TTC549 (cell line): Measurements from ENCODE around the gene MMP13.
"Not testable (repeated sequence)": the region's sequence is repeated elsewhere in the genome, so short reads cannot be mapped to it uniquely, and the experiment has no call there.

Experiments used
- FAIRE-seq: peaks from 2 replicates; lab custom pipeline; 2012; peaks lifted over from hg19 to GRCh38; lab: Jason Lieb, UNC

MMP13 gene

GRCh38 chr11:102935514-102935913 lies 20.0 kb downstream of the MMP13 start:
- no peak for FAIRE-seq

GRCh38 chr11:102934735-102935134 lies 20.8 kb downstream of the MMP13 start:
- no peak for FAIRE-seq

GRCh38 chr11:102933627-102934026 lies 21.9 kb downstream of the MMP13 start:
- FAIRE-seq: no peak

- no peak for FAIRE-seq
Observed at GRCh38 chr11:102932678-102933077, 22.9 kb downstream of the MMP13 start.

- FAIRE-seq: no peak
Observed at GRCh38 chr11:102930451-102930850, 25.1 kb downstream of the MMP13 start.

- FAIRE-seq: no peak
Observed at GRCh38 chr11:102929972-102930371, 25.6 kb downstream of the MMP13 start.

- no peak for FAIRE-seq
Observed at GRCh38 chr11:102929166-102929565, 26.4 kb downstream of the MMP13 start.

GRCh38 chr11:102928247-102928646 lies 27.3 kb downstream of the MMP13 start:
- no peak for FAIRE-seq

GRCh38 chr11:102927624-102927990 lies 27.9 kb downstream of the MMP13 start:
- no peak for FAIRE-seq

- no peak for FAIRE-seq
Observed at GRCh38 chr11:102926961-102927623, 28.4 kb downstream of the MMP13 start.

- no peak for FAIRE-seq
Observed at GRCh38 chr11:102926517-102926916, 29.0 kb downstream of the MMP13 start.

- FAIRE-seq: no peak
Observed at GRCh38 chr11:102925988-102926387, 29.5 kb downstream of the MMP13 start.

- FAIRE-seq: no peak
Observed at GRCh38 chr11:102924851-102925380, 30.6 kb downstream of the MMP13 start.

GRCh38 chr11:102921587-102922220 lies 33.8 kb downstream of the MMP13 start:
- no peak for FAIRE-seq

GRCh38 chr11:102920118-102920684 lies 35.3 kb downstream of the MMP13 start:
- FAIRE-seq: no peak

GRCh38 chr11:102915044-102915375 lies 40.5 kb downstream of the MMP13 start:
- no peak for FAIRE-seq

GRCh38 chr11:102914238-102915043 lies 41.1 kb downstream of the MMP13 start:
- peak; percentile 73 for FAIRE-seq

GRCh38 chr11:102912482-102912830 lies 43.1 kb downstream of the MMP13 start:
- FAIRE-seq: no peak

- FAIRE-seq: no peak
Observed at GRCh38 chr11:102911758-102912481, 43.6 kb downstream of the MMP13 start.

- FAIRE-seq: not testable (repeated sequence)
Observed at GRCh38 chr11:102905848-102906247, 49.7 kb downstream of the MMP13 start.

GRCh38 chr11:102903895-102904294 lies 51.6 kb downstream of the MMP13 start:
- not testable (repeated sequence) for FAIRE-seq

GRCh38 chr11:102900346-102900745 lies 55.2 kb downstream of the MMP13 start:
- FAIRE-seq: no peak
